Stimulated activated CD4-positive, alpha-beta T cell treated with anti-CD3 and anti-CD28 coated beads, Interleukin-1b, Interleukin-23, amount 100 ng/mL, for 48 hours (primary cell): Measurements from ENCODE around the gene CROCC2.

Experiments used
- DNase-seq: peaks from one replicate; pipeline ENCODE4 v3.0.0-alpha.2; 2020

The CROCC2 gene

GRCh38 chr2:240911641-240912265 is 5.6 kb downstream of the CROCC2 start:
- no peak for DNase-seq

GRCh38 chr2:240912878-240913809 is 7.0 kb downstream of the CROCC2 start:
- no peak for DNase-seq

- peak; percentile 51 for DNase-seq
Measured at GRCh38 chr2:240913810-240914644, 7.9 kb downstream of the CROCC2 start.

- no peak for DNase-seq
Measured at GRCh38 chr2:240914645-240915525, 8.7 kb downstream of the CROCC2 start.

- DNase-seq = no peak
Measured at GRCh38 chr2:240915526-240916341, 9.6 kb downstream of the CROCC2 start.

- no peak for DNase-seq
Measured at GRCh38 chr2:240916571-240917008, 10.5 kb downstream of the CROCC2 start.

GRCh38 chr2:240917009-240917683 is 11.0 kb downstream of the CROCC2 start:
- no peak for DNase-seq

GRCh38 chr2:240917684-240918257 is 11.6 kb downstream of the CROCC2 start:
- no peak for DNase-seq

- no peak for DNase-seq
Measured at GRCh38 chr2:240918258-240919091, 12.3 kb downstream of the CROCC2 start.

GRCh38 chr2:240919161-240919781 is 13.1 kb downstream of the CROCC2 start:
- DNase-seq = no peak

GRCh38 chr2:240919786-240920782 is 13.9 kb downstream of the CROCC2 start:
- DNase-seq = peak; percentile 0

GRCh38 chr2:240920783-240921231 is 14.7 kb downstream of the CROCC2 start:
- no peak for DNase-seq

- DNase-seq = no peak
Measured at GRCh38 chr2:240921311-240921994, 15.3 kb downstream of the CROCC2 start.

- no peak for DNase-seq
Measured at GRCh38 chr2:240921995-240922244, 15.8 kb downstream of the CROCC2 start.

GRCh38 chr2:240922245-240922981 is 16.3 kb downstream of the CROCC2 start:
- no peak for DNase-seq

GRCh38 chr2:240922982-240923537 is 16.9 kb downstream of the CROCC2 start:
- no peak for DNase-seq
